HepG2 (cell line): Measurements from ENCODE around the gene IFI35. TPM values are rescaled to one million over a fixed set of nuclear protein-coding genes. Genes with fewer than 3 reads are reported as not detected.

Experiments
- ARID2 ChIP-seq: sonication (generic); formaldehyde crosslinking; IDR thresholded peaks from 2 replicates; pipeline ENCODE4 v1.8.1; 2022; ENCODE audit warnings: mild to moderate bottlenecking, missing genetic modification reagents, borderline replicate concordance
- ARNT ChIP-seq: fragments of 450-650 bp; IDR thresholded peaks from 2 replicates; pipeline ENCODE4 v1.6.1; 2017
- CCDC6 ChIP-seq: sonication (generic); formaldehyde crosslinking; IDR thresholded peaks from 2 replicates; pipeline ENCODE4 v1.8.1; 2022; ENCODE audit warnings: mild to moderate bottlenecking, missing genetic modification reagents, moderate library complexity
- EED ChIP-seq: sonication (generic); formaldehyde crosslinking; IDR thresholded peaks from 2 replicates; pipeline ENCODE4 v1.5.0; 2020; ENCODE audit warnings: mild to moderate bottlenecking, missing genetic modification reagents
- FOXK2 ChIP-seq: fragments of 450-650 bp; IDR thresholded peaks from 2 replicates; pipeline ENCODE4 v1.6.1; 2016
- ISL2 ChIP-seq: sonication (generic); formaldehyde crosslinking; IDR thresholded peaks from 2 replicates; pipeline ENCODE4 v1.5.0; 2020; ENCODE audit warnings: missing genetic modification reagents
- KLF12 ChIP-seq: sonication (generic); formaldehyde crosslinking; IDR thresholded peaks from 2 replicates; pipeline ENCODE4 v1.4.0; 2020; ENCODE audit warnings: missing genetic modification reagents, borderline replicate concordance
- MIER2 ChIP-seq: IDR thresholded peaks from 2 replicates; pipeline ENCODE4 v1.6.1; 2016; ENCODE audit warnings: missing biosample characterization, missing genetic modification reagents
- NFATC3 ChIP-seq: sonication (generic); formaldehyde crosslinking; IDR thresholded peaks from 2 replicates; pipeline ENCODE4 v1.5.1; 2020; ENCODE audit warnings: mild to moderate bottlenecking, missing genetic modification reagents
- RAD21 ChIP-seq: fragments of 450-650 bp; formaldehyde crosslinking; IDR thresholded peaks from 2 replicates; pipeline ENCODE4 v1.5.0; 2020; ENCODE audit warnings: mild to moderate bottlenecking
- ZNF224 ChIP-seq: sonication (generic); formaldehyde crosslinking; IDR thresholded peaks from 2 replicates; pipeline ENCODE4 v1.5.0; 2020; ENCODE audit warnings: mild to moderate bottlenecking, missing genetic modification reagents
- ZNF292 ChIP-seq: sonication (generic); formaldehyde crosslinking; IDR thresholded peaks from 2 replicates; pipeline ENCODE4 v1.8.1; 2022; ENCODE audit warnings: mild to moderate bottlenecking, low read depth, missing genetic modification reagents, borderline replicate concordance
- ZNF704 ChIP-seq: sonication (generic); formaldehyde crosslinking; IDR thresholded peaks from 2 replicates; pipeline ENCODE4 v1.8.1; 2023; ENCODE audit warnings: mild to moderate bottlenecking, inconsistent platforms, moderate library complexity, missing genetic modification reagents, borderline replicate concordance
- ZNF766 ChIP-seq: sonication (generic); formaldehyde crosslinking; IDR thresholded peaks from 2 replicates; pipeline ENCODE4 v1.5.0; 2020; ENCODE audit warnings: missing genetic modification reagents, borderline replicate concordance
- polyA plus RNA-seq, 8 experiments: library from polyadenylated mRNA; depleted of rRNA in 3 of 8; stranded (reverse) in 7 of 8; unstranded in 1 of 8; fragments of >200 nt; fragmentation: Illumina TruSeq in 4 of 8; extraction: Trizol in 4 of 8; gene quantifications; 2 replicates each; pipeline versions ENCODE4 v1.2.1 to v1.2.3, GENCODE V29; 2011 to 2016; ENCODE audit warnings: low read depth in 4 of 8, missing spikeins in 1 of 8, mixed read lengths in 1 of 8; ENCODE audit not compliant: insufficient read depth in 1 of 8
- total RNA-seq, 5 experiments: library from RNA; depleted of rRNA; stranded (reverse); fragments of >200 nt; fragmentation: Illumina TruSeq; extraction: Trizol; gene quantifications; 2 replicates each; pipeline ENCODE4 v1.2.3, GENCODE V29; 2016; ENCODE audit warnings: low read depth in 1 of 5
- TF ChIP-seq, protein P1 (sequence below): sonication (generic); formaldehyde crosslinking; IDR thresholded peaks from 2 replicates; pipeline ENCODE4 v1.5.0; 2020; ENCODE audit warnings: mild to moderate bottlenecking, missing genetic modification reagents, moderate library complexity
- TF ChIP-seq, protein P2 (sequence below): sonication (generic); formaldehyde crosslinking; IDR thresholded peaks from 2 replicates; pipeline ENCODE4 v1.5.1; 2020; ENCODE audit warnings: mild to moderate bottlenecking, missing genetic modification reagents, borderline replicate concordance
- TF ChIP-seq, protein P3 (sequence below): sonication (generic); formaldehyde crosslinking; IDR thresholded peaks from 2 replicates; pipeline ENCODE4 v1.5.1; 2020; ENCODE audit warnings: missing genetic modification reagents, mild to moderate bottlenecking, borderline replicate concordance
- TF ChIP-seq, protein P4 (sequence below): sonication (generic); formaldehyde crosslinking; conservative IDR thresholded peaks from 2 replicates; pipeline ENCODE4 v1.8.0; 2022; ENCODE audit warnings: low read depth, missing genetic modification reagents
- TF ChIP-seq, protein P5 (sequence below): sonication (generic); formaldehyde crosslinking; conservative IDR thresholded peaks from 2 replicates; pipeline ENCODE4 v1.5.0; 2020; ENCODE audit warnings: missing genetic modification reagents

Gene IFI35
- total and polyA plus RNA-seq, 2 of the 13 experiments (the other 11 are each of a cell fraction or from before 2014, with no cell fraction given) = 28.9 to 38.1 TPM

- TF ChIP-seq, protein P1, sequence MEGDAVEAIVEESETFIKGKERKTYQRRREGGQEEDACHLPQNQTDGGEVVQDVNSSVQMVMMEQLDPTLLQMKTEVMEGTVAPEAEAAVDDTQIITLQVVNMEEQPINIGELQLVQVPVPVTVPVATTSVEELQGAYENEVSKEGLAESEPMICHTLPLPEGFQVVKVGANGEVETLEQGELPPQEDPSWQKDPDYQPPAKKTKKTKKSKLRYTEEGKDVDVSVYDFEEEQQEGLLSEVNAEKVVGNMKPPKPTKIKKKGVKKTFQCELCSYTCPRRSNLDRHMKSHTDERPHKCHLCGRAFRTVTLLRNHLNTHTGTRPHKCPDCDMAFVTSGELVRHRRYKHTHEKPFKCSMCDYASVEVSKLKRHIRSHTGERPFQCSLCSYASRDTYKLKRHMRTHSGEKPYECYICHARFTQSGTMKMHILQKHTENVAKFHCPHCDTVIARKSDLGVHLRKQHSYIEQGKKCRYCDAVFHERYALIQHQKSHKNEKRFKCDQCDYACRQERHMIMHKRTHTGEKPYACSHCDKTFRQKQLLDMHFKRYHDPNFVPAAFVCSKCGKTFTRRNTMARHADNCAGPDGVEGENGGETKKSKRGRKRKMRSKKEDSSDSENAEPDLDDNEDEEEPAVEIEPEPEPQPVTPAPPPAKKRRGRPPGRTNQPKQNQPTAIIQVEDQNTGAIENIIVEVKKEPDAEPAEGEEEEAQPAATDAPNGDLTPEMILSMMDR = peak; percentile 90
- TF ChIP-seq, protein P2, sequence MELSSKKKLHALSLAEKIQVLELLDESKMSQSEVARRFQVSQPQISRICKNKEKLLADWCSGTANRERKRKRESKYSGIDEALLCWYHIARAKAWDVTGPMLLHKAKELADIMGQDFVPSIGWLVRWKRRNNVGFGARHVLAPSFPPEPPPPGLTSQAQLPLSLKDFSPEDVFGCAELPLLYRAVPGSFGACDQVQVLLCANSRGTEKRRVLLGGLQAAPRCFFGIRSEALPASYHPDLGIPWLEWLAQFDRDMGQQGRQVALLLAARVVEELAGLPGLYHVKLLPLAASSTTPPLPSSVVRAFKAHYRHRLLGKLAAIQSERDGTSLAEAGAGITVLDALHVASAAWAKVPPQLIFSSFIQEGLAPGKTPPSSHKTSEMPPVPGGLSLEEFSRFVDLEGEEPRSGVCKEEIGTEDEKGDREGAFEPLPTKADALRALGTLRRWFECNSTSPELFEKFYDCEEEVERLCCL = peak; percentile 95
- TF ChIP-seq KLF12 (peak; percentile 100), NFATC3 (CRISPR knock-in tag) (0 out of 2 replicates have a peak, but pooled peaks have one; percentile 47), RAD21 (CRISPR knock-in tag) (peak; percentile 85), EED (peak; percentile 99), ISL2 (CRISPR knock-in tag) (peak; percentile 87), ZNF704 (CRISPR knock-in tag) (peak; percentile 49; the same call in 1 of the 2 replicates), FOXK2 (peak; percentile 97), MIER2 (CRISPR knock-in tag) (peak; percentile 89), CCDC6 (CRISPR knock-in tag) (peak; percentile 93; the same call in 1 of the 2 replicates), ZNF292 (CRISPR knock-in tag) (peak; percentile 66; the same call in 1 of the 2 replicates), ARNT (no peak), ZNF766 (CRISPR knock-in tag) (peak; percentile 94), ARID2 (CRISPR knock-in tag) (peak; percentile 88; the same call in 1 of the 2 replicates), ZNF224 (CRISPR knock-in tag) (peak; percentile 73)
- TF ChIP-seq, protein P3, sequence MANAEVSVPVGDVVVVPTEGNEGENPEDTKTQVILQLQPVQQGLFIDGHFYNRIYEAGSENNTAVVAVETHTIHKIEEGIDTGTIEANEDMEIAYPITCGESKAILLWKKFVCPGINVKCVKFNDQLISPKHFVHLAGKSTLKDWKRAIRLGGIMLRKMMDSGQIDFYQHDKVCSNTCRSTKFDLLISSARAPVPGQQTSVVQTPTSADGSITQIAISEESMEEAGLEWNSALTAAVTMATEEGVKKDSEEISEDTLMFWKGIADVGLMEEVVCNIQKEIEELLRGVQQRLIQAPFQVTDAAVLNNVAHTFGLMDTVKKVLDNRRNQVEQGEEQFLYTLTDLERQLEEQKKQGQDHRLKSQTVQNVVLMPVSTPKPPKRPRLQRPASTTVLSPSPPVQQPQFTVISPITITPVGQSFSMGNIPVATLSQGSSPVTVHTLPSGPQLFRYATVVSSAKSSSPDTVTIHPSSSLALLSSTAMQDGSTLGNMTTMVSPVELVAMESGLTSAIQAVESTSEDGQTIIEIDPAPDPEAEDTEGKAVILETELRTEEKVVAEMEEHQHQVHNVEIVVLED (CRISPR knock-in tag) = peak; percentile 95
- TF ChIP-seq, protein P4, sequence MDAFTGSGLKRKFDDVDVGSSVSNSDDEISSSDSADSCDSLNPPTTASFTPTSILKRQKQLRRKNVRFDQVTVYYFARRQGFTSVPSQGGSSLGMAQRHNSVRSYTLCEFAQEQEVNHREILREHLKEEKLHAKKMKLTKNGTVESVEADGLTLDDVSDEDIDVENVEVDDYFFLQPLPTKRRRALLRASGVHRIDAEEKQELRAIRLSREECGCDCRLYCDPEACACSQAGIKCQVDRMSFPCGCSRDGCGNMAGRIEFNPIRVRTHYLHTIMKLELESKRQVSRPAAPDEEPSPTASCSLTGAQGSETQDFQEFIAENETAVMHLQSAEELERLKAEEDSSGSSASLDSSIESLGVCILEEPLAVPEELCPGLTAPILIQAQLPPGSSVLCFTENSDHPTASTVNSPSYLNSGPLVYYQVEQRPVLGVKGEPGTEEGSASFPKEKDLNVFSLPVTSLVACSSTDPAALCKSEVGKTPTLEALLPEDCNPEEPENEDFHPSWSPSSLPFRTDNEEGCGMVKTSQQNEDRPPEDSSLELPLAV (CRISPR knock-in tag) = no peak
- TF ChIP-seq, protein P5, sequence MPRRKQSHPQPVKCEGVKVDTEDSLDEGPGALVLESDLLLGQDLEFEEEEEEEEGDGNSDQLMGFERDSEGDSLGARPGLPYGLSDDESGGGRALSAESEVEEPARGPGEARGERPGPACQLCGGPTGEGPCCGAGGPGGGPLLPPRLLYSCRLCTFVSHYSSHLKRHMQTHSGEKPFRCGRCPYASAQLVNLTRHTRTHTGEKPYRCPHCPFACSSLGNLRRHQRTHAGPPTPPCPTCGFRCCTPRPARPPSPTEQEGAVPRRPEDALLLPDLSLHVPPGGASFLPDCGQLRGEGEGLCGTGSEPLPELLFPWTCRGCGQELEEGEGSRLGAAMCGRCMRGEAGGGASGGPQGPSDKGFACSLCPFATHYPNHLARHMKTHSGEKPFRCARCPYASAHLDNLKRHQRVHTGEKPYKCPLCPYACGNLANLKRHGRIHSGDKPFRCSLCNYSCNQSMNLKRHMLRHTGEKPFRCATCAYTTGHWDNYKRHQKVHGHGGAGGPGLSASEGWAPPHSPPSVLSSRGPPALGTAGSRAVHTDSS (CRISPR knock-in tag) = no peak; the same call in 1 of the 2 replicates
These were observed 8.3 kb upstream of the IFI35 start, which contains the start of gene RPL27 (continued) for GRCh38 chr17:42997984-42998938.
